Prostate gland (tissue), 2 donors: ENCODE data around the gene PTHLH. TPM values are rescaled to one million over a fixed set of nuclear protein-coding genes. Genes with fewer than 3 reads are reported as not detected.

Experiments
- DNase-seq: peaks from one replicate; pipeline ENCODE4 v3.0.0-alpha.2; 2019; ENCODE audit warnings: low spot score
- H3K27ac ChIP-seq, 2 donors: fragments of 200-600 bp; sonication (generic); 2 replicates each; pipeline ENCODE4 v1.5.1; 2017 to 2019
- H3K27me3 ChIP-seq: fragments of 200-600 bp; sonication (generic); replicated peaks from 2 replicates; pipeline ENCODE4 v1.5.1; 2019; ENCODE audit not compliant: insufficient read depth
- H3K36me3 ChIP-seq, 2 donors: fragments of 200-600 bp; sonication (generic); 1 replicate in 1 of 2; 2 replicates in 1 of 2; pipeline versions ENCODE4 v1.5.1 to v1.8.1; 2017 to 2019
- H3K4me1 ChIP-seq: fragments of 200-600 bp; sonication (generic); replicated peaks from 2 replicates; pipeline ENCODE4 v1.5.1; 2019
- H3K4me3 ChIP-seq, 2 donors: fragments of 200-600 bp; sonication (generic); 2 replicates each; pipeline ENCODE4 v1.5.1; 2017 to 2019
- H3K9me3 ChIP-seq: fragments of 200-600 bp; sonication (generic); 2 replicates; pipeline ENCODE4 v1.5.1; 2017
- POLR2A ChIP-seq: fragments of 450-650 bp; IDR thresholded peaks from one replicate; pipeline ENCODE4 v1.6.1; 2016; ENCODE audit warnings: antibody characterized with exemption, mild to moderate bottlenecking
- POLR2AphosphoS5 ChIP-seq: sonication (generic); formaldehyde crosslinking; IDR thresholded peaks from one replicate; pipeline ENCODE4 v1.6.1; 2017; ENCODE audit warnings: antibody characterized with exemption
- WGBS: methylation state at CpG from one replicate; pipeline ENCODE4 v1.1.5; 2018; 5-methylcytosine and 5-hydroxymethylcytosine counted together
- intact Hi-C: fragments of 100-400 bp; cut with DNase I; formaldehyde crosslinking; loops from one replicate; pipeline ENCODE4 v1.14.2; 2022
- small RNA-seq, 2 donors: library from RNA; depleted of rRNA; stranded (forward); fragments of <200 nt; gene quantifications; one replicate each; pipeline ENCODE3, GENCODE V24; 2016
- total RNA-seq, 2 donors: library from RNA; depleted of rRNA; stranded (reverse); fragments of >200 nt; gene quantifications; one replicate each; pipeline ENCODE4 v1.1.0, GENCODE V29; 2016
- TF ChIP-seq, protein P1 (sequence below), 4 experiments: fragments of 200-600 bp in 2 of 4; fragments of 450-650 bp in 2 of 4; sonication (generic) in 2 of 4; IDR thresholded peaks; 1 replicate in 3 of 4; 2 replicates in 1 of 4; pipeline ENCODE4 v1.5.1; 2016 to 2019; ENCODE audit warnings: antibody characterized with exemption in 4 of 4, mild to moderate bottlenecking in 2 of 4, moderate library complexity in 2 of 4

Gene PTHLH
- total RNA-seq, 2 donors from 2014 or later, result 0.51 to 0.64 TPM

GRCh38 chr12:27915536-27915935 lies 57.0 kb downstream of the PTHLH start:
- no peak for DNase-seq
- TF ChIP-seq POLR2A, result no peak
- TF ChIP-seq POLR2AphosphoS5, result no peak
- TF ChIP-seq, protein P1, sequence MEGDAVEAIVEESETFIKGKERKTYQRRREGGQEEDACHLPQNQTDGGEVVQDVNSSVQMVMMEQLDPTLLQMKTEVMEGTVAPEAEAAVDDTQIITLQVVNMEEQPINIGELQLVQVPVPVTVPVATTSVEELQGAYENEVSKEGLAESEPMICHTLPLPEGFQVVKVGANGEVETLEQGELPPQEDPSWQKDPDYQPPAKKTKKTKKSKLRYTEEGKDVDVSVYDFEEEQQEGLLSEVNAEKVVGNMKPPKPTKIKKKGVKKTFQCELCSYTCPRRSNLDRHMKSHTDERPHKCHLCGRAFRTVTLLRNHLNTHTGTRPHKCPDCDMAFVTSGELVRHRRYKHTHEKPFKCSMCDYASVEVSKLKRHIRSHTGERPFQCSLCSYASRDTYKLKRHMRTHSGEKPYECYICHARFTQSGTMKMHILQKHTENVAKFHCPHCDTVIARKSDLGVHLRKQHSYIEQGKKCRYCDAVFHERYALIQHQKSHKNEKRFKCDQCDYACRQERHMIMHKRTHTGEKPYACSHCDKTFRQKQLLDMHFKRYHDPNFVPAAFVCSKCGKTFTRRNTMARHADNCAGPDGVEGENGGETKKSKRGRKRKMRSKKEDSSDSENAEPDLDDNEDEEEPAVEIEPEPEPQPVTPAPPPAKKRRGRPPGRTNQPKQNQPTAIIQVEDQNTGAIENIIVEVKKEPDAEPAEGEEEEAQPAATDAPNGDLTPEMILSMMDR (IDR thresholded peaks at IDR 0.05), result no peak

DNA sequence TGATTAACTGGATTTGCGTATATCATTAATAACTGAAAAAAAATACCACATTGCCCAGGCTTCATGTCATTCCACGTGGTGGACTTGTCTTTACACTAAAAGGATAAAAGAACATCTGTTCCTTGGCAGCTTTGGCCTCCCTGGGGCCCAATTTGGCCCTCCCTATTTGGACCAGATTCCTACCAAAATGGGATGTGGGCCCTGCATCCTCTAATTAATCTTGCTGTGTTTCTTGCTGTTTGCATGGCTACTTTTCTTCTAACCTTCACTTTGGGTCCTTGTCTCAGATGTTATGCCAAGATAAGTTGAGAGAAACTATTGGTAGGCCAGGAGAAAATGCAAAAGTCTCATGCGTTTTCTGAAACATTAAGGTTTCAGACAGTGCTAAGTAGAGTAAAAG lies 57.5 kb downstream of the PTHLH start:
- Histone ChIP-seq H3K4me1 (no peaks in the 10 kb centered on the region), H3K4me3 (no peak overlapping the region), H3K9me3 (no peaks in the 10 kb centered on the region), H3K36me3 (no peaks in the 10 kb centered on the region), H3K27me3 (no peaks in the 10 kb centered on the region), H3K27ac (no peak overlapping the region)
- intact Hi-C loops, result no loop called here
- DNase-seq, result no peak
- WGBS, result 31% methylated on average over 3 of the region's 3 CpGs
- no peak for TF ChIP-seq POLR2AphosphoS5
- TF ChIP-seq, protein P1 (IDR thresholded peaks at IDR 0.05), result no peak
- no peak for TF ChIP-seq POLR2A

More at GRCh38 chr12:27915536-27915935, 57.0 kb downstream of the PTHLH start:
- Histone ChIP-seq H3K36me3 (no peaks in the 10 kb centered on the region), H3K27ac (no peak overlapping the region), H3K27me3 (no peaks in the 10 kb centered on the region), H3K4me1 (no peaks in the 10 kb centered on the region), H3K9me3 (no peaks in the 10 kb centered on the region), H3K4me3 (no peak overlapping the region)
- WGBS, result 80% methylated on average over 1 of the region's 1 CpG
- intact Hi-C loops, result no loop called here

- no peaks in the 10 kb centered on the region for H3K27me3 ChIP-seq
- no peaks in the 10 kb centered on the region for H3K9me3 ChIP-seq
- no peak overlapping the region for H3K4me3 ChIP-seq
- no peaks in the 10 kb centered on the region for H3K4me1 ChIP-seq
- no peak overlapping the region for H3K27ac ChIP-seq
- TF ChIP-seq POLR2A (no peak), POLR2AphosphoS5 (no peak)
- TF ChIP-seq, protein P1 (IDR thresholded peaks at IDR 0.05), result no peak
- WGBS, result 68% methylated on average over 4 of the region's 4 CpGs
- no peaks in the 10 kb centered on the region for H3K36me3 ChIP-seq
- DNase-seq, result no peak
- intact Hi-C loops, result no loop called here
These were observed 58.4 kb downstream of the PTHLH start for GRCh38 chr12:27913999-27914614.

DNA sequence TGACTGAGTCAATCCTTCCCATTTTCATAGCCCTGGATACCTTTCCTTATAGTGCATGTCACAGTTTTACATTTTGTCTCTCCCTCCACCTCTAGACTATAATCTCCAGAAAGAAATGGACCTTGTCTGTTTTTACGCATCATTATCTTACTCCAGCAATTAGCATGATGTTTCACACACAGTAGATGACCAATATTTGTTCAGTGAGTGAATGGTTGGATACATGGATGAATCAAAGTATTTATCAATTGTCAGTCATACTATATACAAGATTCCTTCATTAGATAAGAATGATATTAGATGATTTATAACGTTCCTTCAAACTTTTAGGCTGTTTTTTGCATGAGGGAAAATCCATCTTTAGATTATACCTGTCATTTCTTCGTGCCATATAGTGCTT lies 61.1 kb downstream of the PTHLH start:
- intact Hi-C loops, result no loop called here
- Histone ChIP-seq H3K4me1 (no peaks in the 10 kb centered on the region), H3K4me3 (no peak overlapping the region), H3K36me3 (no peaks in the 10 kb centered on the region), H3K27ac (no peak overlapping the region), H3K9me3 (no peaks in the 10 kb centered on the region), H3K27me3 (no peaks in the 10 kb centered on the region)
- TF ChIP-seq, protein P1 (IDR thresholded peaks at IDR 0.05), result no peak
- TF ChIP-seq POLR2A (no peak), POLR2AphosphoS5 (no peak)
- 86% methylated on average over 3 of the region's 3 CpGs for WGBS
- no peak for DNase-seq

Small RNA genes within 50 kb of the gene (small RNA-seq; reads per million reads assigned to genes)
- 0 reads per million in 2 donors for gene AC008011.1

Other genes with a start within 250 kb of the PTHLH start
- 10 to 100 TPM; 19.1 to 79.9 TPM for gene KLHL42, start 192.5 kb downstream of the PTHLH start, total RNA-seq
- not detected for gene MANSC4, start 192.5 kb downstream of the PTHLH start, total RNA-seq
- gene CCDC91, start 217.7 kb upstream of the PTHLH start, total RNA-seq, result 10 to 100 TPM; 25.3 to 42.4 TPM